Activated CD8-positive, alpha-beta T cell treated with anti-CD3 and anti-CD28 coated beads for 36 hours (primary cell): ENCODE results near the gene ST3GAL4. TPM values are rescaled to one million over a fixed set of nuclear protein-coding genes. Genes with fewer than 3 reads are reported as not detected.
A peak's percentile ranks its signal among the peaks of the same experiment; 100 is the strongest.

ENCODE experiments used
- ATAC-seq: fragments of 200-7000 bp; cut with Tn5 transposase; one replicate; pipeline ENCODE4 v1.10.0; 2021; ENCODE audit warnings: mild to moderate bottlenecking, moderate library complexity
- CTCF ChIA-PET: fragments of 350-600 bp; sonication (Branson Sonifier 250); formaldehyde crosslinking; loops from one replicate; lab custom pipeline; 2021; ENCODE audit warnings: antibody characterized with exemption; lab: Charles Lee
- POLR2A ChIA-PET: fragments of 350-600 bp; sonication (Branson Sonifier 250); formaldehyde crosslinking; loops from one replicate; lab custom pipeline; 2021; ENCODE audit warnings: antibody characterized with exemption; lab: Charles Lee
- DNase-seq: peaks from one replicate; pipeline ENCODE4 v3.0.0-alpha.2; 2020
- H3K27ac Mint-ChIP-seq: one replicate; pipeline ENCODE4 v1.8.0; 2021; ENCODE audit warnings: mild to moderate bottlenecking, mixed read lengths
- H3K27me3 Mint-ChIP-seq: one replicate; pipeline ENCODE4 v1.8.0; 2021; ENCODE audit warnings: mixed read lengths
- H3K36me3 Mint-ChIP-seq: one replicate; pipeline ENCODE4 v1.8.0; 2021; ENCODE audit warnings: low read depth, mixed read lengths
- H3K4me1 Mint-ChIP-seq: one replicate; pipeline ENCODE4 v1.8.0; 2021; ENCODE audit warnings: low read depth, mixed read lengths
- H3K4me3 Mint-ChIP-seq: one replicate; pipeline ENCODE4 v1.8.0; 2021; ENCODE audit warnings: mild to moderate bottlenecking, moderate library complexity, mixed read lengths
- H3K9me3 Mint-ChIP-seq: one replicate; pipeline ENCODE4 v1.8.0; 2021; ENCODE audit warnings: mixed read lengths
- intact Hi-C: fragments of 100-400 bp; cut with micrococcal nuclease; formaldehyde crosslinking; loops from one replicate; pipeline ENCODE4 v1.10.0; 2022
- total RNA-seq, 2 experiments: library from RNA; stranded (reverse); gene quantifications; one replicate each; pipeline ENCODE4 v1.2.3, GENCODE V29; 2021
- TF ChIP-seq, protein P1 (sequence below): fragments of 200-600 bp; IDR thresholded peaks from one replicate; pipeline ENCODE4 v1.8.0; 2022; ENCODE audit warnings: antibody characterized with exemption, mild to moderate bottlenecking

ST3GAL4 gene
- total RNA-seq, 2 experiments from 2014 or later: 10.7 to 11.7 TPM

- TF ChIP-seq, protein P1, sequence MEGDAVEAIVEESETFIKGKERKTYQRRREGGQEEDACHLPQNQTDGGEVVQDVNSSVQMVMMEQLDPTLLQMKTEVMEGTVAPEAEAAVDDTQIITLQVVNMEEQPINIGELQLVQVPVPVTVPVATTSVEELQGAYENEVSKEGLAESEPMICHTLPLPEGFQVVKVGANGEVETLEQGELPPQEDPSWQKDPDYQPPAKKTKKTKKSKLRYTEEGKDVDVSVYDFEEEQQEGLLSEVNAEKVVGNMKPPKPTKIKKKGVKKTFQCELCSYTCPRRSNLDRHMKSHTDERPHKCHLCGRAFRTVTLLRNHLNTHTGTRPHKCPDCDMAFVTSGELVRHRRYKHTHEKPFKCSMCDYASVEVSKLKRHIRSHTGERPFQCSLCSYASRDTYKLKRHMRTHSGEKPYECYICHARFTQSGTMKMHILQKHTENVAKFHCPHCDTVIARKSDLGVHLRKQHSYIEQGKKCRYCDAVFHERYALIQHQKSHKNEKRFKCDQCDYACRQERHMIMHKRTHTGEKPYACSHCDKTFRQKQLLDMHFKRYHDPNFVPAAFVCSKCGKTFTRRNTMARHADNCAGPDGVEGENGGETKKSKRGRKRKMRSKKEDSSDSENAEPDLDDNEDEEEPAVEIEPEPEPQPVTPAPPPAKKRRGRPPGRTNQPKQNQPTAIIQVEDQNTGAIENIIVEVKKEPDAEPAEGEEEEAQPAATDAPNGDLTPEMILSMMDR: no peak
- Mint-ChIP-seq H3K4me3 (no peak overlapping the region), H3K27ac (peak overlapping the region; percentile 87)
Observed at GRCh38 chr11:126319374-126319740, 36.1 kb upstream of the ST3GAL4 start.

DNA sequence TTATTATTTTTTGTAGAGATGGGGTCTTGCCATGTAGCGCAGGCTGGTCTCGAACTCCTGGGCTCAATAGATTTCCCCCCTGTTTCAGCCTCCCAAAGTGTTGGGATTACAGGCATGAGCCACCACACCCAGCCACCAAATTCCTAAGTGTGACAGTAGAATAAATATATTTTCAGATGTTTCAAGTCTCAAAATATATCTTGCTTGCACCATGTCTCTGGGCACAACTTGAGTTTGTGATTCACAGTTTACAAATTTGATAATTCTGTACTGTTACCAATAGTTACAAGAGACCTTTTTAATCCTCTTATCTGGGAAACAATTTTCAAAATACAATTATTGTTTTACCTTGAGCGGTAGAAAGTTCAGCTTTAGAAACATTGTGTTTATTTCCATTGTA is 32.5 kb upstream of the ST3GAL4 start:
- no peak for ATAC-seq
- POLR2A ChIA-PET: interaction anchor here (0.6 kb wide), 1 partner anchor 17 kb away, joined by 3 read pairs; no protein-coding TSS in a partner anchor
- intact Hi-C loops: no loop called here

More at GRCh38 chr11:126319374-126319740, 36.1 kb upstream of the ST3GAL4 start:
- peaks cover 32% of the 10 kb centered on the region for H3K4me1 Mint-ChIP-seq
- ChIA-PET POLR2A (interaction anchor here (1.0 to 3.2 kb wide), 6 partner anchors 10 to 37 kb away, joined by 4 to 13 read pairs (median 8); partner anchors contain the start of genes DCPS and ST3GAL4), CTCF (interaction anchor here (1.5 to 5.3 kb wide), 5 partner anchors 9 to 161 kb away, joined by 4 to 35 read pairs (median 6); no protein-coding TSS in a partner anchor)
- DNase-seq (no peak), ATAC-seq (no peak)
- intact Hi-C loops: loop anchor here (5.0 to 10.0 kb wide), 2 partner anchors 33 to 95 kb away; no protein-coding TSS in a partner anchor
- no peaks in the 10 kb centered on the region for H3K27me3 Mint-ChIP-seq
- peaks cover 5% of the 10 kb centered on the region for H3K9me3 Mint-ChIP-seq
- peaks cover 21% of the 10 kb centered on the region for H3K36me3 Mint-ChIP-seq

DNA sequence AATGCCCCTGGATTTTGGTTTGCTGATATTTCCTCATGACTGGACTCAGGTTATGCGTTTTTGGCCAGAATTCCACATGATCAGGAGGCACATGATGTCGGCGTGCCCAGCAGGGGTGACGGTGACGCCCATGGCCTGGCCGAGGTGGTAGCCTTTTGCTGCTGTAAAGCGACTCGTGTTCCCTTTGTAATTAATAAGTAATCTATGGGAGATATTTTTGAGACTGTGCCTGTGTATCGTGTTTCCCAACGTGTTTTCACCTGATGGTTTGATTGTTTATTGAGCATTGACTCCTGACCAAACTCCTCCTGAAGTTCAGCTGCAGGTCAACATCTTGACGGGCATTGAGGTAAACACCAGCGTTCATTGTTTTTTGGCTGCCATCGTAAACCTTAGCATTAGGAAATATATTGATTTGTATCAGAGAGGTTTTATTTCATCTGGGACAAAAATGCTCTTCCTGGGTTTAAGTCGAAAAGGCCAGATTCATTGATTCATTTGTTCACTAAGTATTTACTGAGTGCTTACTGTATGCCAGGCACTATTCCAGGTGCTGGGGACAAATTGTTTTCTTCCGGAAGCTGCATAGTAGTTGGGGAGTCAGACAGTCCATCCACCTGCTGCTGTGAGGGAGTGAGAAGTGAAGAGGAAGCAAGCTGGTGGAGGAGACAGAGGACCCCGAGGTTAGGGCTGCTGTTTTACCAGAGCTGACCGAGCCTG is 28.0 kb upstream of the ST3GAL4 start:
- intact Hi-C loops: no loop called here
- POLR2A ChIA-PET: interaction anchor here (2.5 kb wide), 1 partner anchor 8 kb away, joined by 10 read pairs; no protein-coding TSS in a partner anchor
- H3K27me3 Mint-ChIP-seq: no peaks in the 10 kb centered on the region
- TF ChIP-seq, protein P1: no peak
- H3K4me3 Mint-ChIP-seq: no peak overlapping the region
- DNase-seq (no peak), ATAC-seq (no peak)
- H3K36me3 Mint-ChIP-seq: peaks cover 4% of the 10 kb centered on the region
- no peaks in the 10 kb centered on the region for H3K9me3 Mint-ChIP-seq
- CTCF ChIA-PET: interaction anchor here (1.9 kb wide), 1 partner anchor 9 kb away, joined by 5 read pairs; no protein-coding TSS in a partner anchor
- peak overlapping the region; percentile 48 for H3K27ac Mint-ChIP-seq
- H3K4me1 Mint-ChIP-seq: peaks cover 14% of the 10 kb centered on the region

More for the DNA sequence above, 32.5 kb upstream of the ST3GAL4 start:
- TF ChIP-seq, protein P1: no peak
- no peaks in the 10 kb centered on the region for H3K9me3 Mint-ChIP-seq
- no peaks in the 10 kb centered on the region for H3K27me3 Mint-ChIP-seq
- H3K36me3 Mint-ChIP-seq: peaks cover 3% of the 10 kb centered on the region
- H3K27ac Mint-ChIP-seq: no peak overlapping the region
- no peak overlapping the region for H3K4me3 Mint-ChIP-seq
- CTCF ChIA-PET: no interaction called here
- DNase-seq: no peak
- H3K4me1 Mint-ChIP-seq: peaks cover 20% of the 10 kb centered on the region

- Mint-ChIP-seq H3K9me3 (no peaks in the 10 kb centered on the region), H3K36me3 (peaks cover 4% of the 10 kb centered on the region), H3K4me1 (peaks cover 17% of the 10 kb centered on the region), H3K4me3 (no peak overlapping the region), H3K27ac (no peak overlapping the region), H3K27me3 (no peaks in the 10 kb centered on the region)
- ATAC-seq: no peak
- intact Hi-C loops: no loop called here
- ChIA-PET POLR2A (interaction anchor here (1.4 to 2.5 kb wide), 2 partner anchors 9 to 29 kb away, joined by 4 to 10 read pairs; no protein-coding TSS in a partner anchor), CTCF (interaction anchor here (1.9 kb wide), 1 partner anchor 9 kb away, joined by 5 read pairs; no protein-coding TSS in a partner anchor)
- TF ChIP-seq, protein P1: no peak
- no peak for DNase-seq
Observed at GRCh38 chr11:126328001-126328390, 27.5 kb upstream of the ST3GAL4 start.
